Dendritic cell treated with granulocyte-macrophage colony-stimulating factor and Interleukin-4, amounts not matched to agents 40 ng/mL and 50 ng/mL, for 4 days (primary cell): Measurements from ENCODE around the gene ABHD3.
A peak's percentile ranks its signal among the peaks of the same experiment; 100 is the strongest.
"Not testable (repeated sequence)": the region's sequence is repeated elsewhere in the genome, so short reads cannot be mapped to it uniquely, and the experiment has no call there.

ENCODE experiments used
- H3K27ac Mint-ChIP-seq: one replicate; pipeline ENCODE4 v1.8.0; 2022; ENCODE audit warnings: mild to moderate bottlenecking, mixed read lengths
- H3K27me3 Mint-ChIP-seq: one replicate; pipeline ENCODE4 v1.8.0; 2022; ENCODE audit warnings: mild to moderate bottlenecking, mixed read lengths
- H3K36me3 Mint-ChIP-seq: one replicate; pipeline ENCODE4 v1.8.0; 2022; ENCODE audit warnings: low read depth, mixed read lengths
- H3K4me1 Mint-ChIP-seq: one replicate; pipeline ENCODE4 v1.8.0; 2022; ENCODE audit warnings: low read depth, mixed read lengths
- H3K4me3 Mint-ChIP-seq: one replicate; pipeline ENCODE4 v1.8.0; 2022; ENCODE audit warnings: mild to moderate bottlenecking, moderate library complexity, mixed read lengths
- H3K9me3 Mint-ChIP-seq: one replicate; pipeline ENCODE4 v1.8.0; 2022; ENCODE audit warnings: mixed read lengths
- intact Hi-C: fragments of 100-400 bp; cut with micrococcal nuclease; formaldehyde crosslinking; loops from one replicate; pipeline ENCODE4 v1.15.0; 2022

ABHD3 gene

DNA sequence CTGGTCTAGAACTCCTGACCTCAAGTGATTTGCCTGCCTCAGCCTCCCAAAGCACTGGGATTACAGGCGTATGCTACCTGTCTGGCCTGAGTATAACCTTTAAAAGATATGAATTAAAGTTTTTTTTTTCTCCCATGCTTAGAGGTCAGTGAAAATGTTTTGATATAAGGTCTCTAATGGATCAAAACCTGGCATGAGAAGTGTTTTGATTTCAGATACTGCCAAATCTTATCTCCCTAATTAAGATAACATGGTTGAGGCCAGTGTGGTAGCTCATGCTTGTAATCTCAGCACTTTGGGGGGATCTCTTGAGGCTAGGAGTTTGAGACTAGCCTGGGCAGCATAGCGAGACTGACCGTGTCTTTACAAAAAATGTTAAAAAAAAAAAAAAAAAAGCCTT is 51.2 kb downstream of the ABHD3 start:
- no peak overlapping the region for H3K4me3 Mint-ChIP-seq
- intact Hi-C loops: no loop called here
- no peak overlapping the region for H3K27ac Mint-ChIP-seq
- H3K27me3 Mint-ChIP-seq: no peaks in the 10 kb centered on the region
- H3K36me3 Mint-ChIP-seq: peaks cover 80% of the 10 kb centered on the region
- no peaks in the 10 kb centered on the region for H3K4me1 Mint-ChIP-seq
- H3K9me3 Mint-ChIP-seq: no peaks in the 10 kb centered on the region

DNA sequence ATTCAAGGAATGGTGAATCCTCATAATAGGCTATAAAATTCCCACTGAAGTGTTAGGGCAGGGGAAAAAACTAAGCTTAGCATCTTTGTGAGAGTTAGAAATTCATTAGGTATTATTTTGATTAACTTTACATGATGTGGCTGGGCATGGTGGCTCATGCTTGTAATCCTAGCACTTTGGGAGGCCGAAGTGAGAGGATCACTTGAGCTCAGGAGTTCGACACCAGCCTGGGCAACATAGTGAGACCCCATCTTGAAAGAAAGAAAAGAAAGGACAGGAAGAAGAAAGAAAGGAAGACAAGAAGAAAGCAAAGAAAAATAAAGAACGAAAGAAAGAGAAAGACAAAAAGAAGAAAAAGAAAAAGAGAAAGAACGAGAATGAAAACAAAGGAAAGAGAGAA is 52.5 kb downstream of the ABHD3 start:
- Mint-ChIP-seq H3K9me3 (no peaks in the 10 kb centered on the region), H3K27ac (no peak overlapping the region), H3K27me3 (no peaks in the 10 kb centered on the region), H3K36me3 (peaks cover 68% of the 10 kb centered on the region), H3K4me1 (no peaks in the 10 kb centered on the region), H3K4me3 (no peak overlapping the region)
- intact Hi-C loops: no loop called here

DNA sequence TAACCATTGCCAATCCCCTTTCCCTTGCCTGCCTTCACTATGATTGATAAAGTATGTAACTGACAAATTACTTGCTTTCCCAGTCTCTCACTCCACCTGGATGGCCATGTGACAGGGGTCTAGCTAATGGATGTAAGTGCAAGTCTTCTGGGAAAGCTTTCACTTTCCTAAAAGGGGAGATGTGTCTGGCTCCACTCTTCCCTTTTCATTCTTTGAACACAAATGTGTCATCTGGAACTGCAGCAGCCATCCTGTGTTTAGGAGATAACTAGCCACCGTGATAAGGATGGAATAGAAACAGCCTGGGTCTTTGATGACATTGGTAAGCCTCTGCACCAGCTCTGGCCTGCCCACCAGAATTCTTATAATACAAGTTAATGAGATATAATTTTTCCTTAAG is 54.3 kb downstream of the ABHD3 start:
- no peaks in the 10 kb centered on the region for H3K9me3 Mint-ChIP-seq
- H3K27me3 Mint-ChIP-seq: no peaks in the 10 kb centered on the region
- no peaks in the 10 kb centered on the region for H3K4me1 Mint-ChIP-seq
- H3K4me3 Mint-ChIP-seq: no peak overlapping the region
- H3K27ac Mint-ChIP-seq: no peak overlapping the region
- intact Hi-C loops: no loop called here
- peaks cover 51% of the 10 kb centered on the region for H3K36me3 Mint-ChIP-seq

DNA sequence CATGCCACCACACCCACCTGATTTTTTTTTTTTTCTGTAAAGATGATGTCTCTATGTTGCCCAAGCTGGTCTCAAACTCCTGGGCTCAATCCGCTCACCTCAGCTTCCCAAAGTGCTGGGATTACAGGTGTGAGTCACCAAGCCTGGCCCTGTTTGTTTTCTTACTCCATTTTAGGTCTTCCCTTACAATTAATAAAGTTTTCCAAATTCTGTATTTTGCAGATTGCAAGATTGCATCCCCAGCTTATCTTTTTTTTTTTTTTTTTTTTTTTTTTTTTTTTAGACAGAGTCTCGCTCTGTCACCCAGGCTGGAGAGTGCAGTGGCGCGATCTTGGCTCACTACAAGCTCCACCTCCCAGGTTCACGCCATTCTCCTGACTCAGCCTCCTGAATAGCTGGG is 64.2 kb downstream of the ABHD3 start:
- H3K27ac Mint-ChIP-seq, intact Hi-C loops, H3K27me3 Mint-ChIP-seq, H3K4me3 Mint-ChIP-seq, H3K4me1 Mint-ChIP-seq, H3K9me3 Mint-ChIP-seq: not testable (repeated sequence)
- peaks cover 21% of the 10 kb centered on the region for H3K36me3 Mint-ChIP-seq

DNA sequence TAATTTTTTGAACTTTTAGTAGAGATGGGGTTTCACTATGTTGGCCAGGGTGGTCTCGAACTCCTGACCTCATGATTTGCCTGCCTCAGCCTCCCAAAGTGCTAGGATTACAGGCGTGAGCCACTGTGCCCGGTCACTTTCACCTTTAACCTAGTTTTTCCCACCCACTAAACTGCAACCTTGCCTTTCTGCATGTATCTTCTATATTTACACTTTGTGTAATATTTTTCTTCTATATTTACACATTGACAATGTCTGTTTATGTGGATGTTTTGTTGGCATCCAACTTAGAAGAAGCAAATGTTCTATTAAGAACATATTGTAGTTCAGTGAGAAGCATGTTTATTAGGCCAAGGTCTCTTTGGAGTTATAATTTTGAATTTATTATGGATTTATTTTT is 65.8 kb downstream of the ABHD3 start:
- Mint-ChIP-seq H3K36me3 (peaks cover 27% of the 10 kb centered on the region), H3K4me3 (no peak overlapping the region), H3K4me1 (no peaks in the 10 kb centered on the region), H3K27ac (no peak overlapping the region), H3K27me3 (no peaks in the 10 kb centered on the region), H3K9me3 (no peaks in the 10 kb centered on the region)
- intact Hi-C loops: no loop called here

DNA sequence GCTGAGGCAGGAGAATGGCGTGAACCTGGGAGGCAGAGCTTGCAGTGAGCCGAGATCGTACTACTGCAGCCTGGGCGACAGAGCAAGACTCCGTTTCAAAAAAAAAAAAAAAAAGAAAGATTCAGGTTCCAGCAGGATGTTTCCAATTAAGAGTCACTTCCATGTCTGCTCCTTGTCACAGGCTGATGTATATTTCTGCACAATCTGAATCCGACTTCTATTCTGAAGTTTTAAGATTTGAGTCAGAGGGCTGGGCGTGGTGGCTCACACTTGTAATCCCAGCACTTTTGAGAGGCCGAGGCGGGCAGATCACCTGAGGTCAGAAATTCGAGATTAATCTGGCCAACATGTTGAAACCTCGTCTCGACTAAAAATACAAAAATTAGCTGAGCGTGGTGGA is 67.8 kb downstream of the ABHD3 start:
- H3K27ac Mint-ChIP-seq: peak overlapping the region; percentile 17
- intact Hi-C loops: no loop called here
- H3K4me1 Mint-ChIP-seq: no peaks in the 10 kb centered on the region
- no peaks in the 10 kb centered on the region for H3K9me3 Mint-ChIP-seq
- H3K27me3 Mint-ChIP-seq: no peaks in the 10 kb centered on the region
- no peak overlapping the region for H3K4me3 Mint-ChIP-seq
- peaks cover 46% of the 10 kb centered on the region for H3K36me3 Mint-ChIP-seq

DNA sequence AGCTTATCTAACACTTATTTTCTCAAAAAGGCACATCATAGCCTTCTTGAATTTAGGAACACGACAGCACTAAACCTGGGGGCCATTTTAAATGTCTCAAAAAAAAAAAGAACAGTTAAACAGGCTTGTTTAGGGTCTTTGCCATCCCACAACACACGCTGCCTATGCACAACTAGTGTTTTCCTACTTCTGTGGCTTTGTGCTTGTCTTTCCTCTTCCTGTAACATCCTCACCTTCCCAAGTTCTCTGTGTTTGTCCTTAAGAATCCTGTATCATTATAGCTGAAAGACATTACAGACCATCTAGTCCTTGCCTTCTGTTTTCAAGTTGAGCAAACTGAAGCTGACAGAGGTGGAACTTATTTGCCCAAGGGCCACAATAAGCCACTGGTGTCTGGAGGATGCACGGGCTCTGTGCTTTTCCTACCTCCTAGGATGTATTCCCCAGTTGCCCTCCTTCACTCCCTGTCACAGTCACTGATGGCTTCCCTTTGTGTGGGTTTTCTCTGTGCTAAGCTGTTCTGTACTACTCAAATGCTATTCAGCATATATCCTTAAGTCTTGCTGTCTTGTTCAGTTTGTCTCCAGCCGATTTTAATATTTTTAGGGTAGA is 69.9 kb downstream of the ABHD3 start:
- intact Hi-C loops: no loop called here
- H3K27ac Mint-ChIP-seq: no peak overlapping the region
- H3K4me1 Mint-ChIP-seq: no peaks in the 10 kb centered on the region
- H3K36me3 Mint-ChIP-seq: peaks cover 60% of the 10 kb centered on the region
- no peaks in the 10 kb centered on the region for H3K27me3 Mint-ChIP-seq
- H3K9me3 Mint-ChIP-seq: no peaks in the 10 kb centered on the region
- H3K4me3 Mint-ChIP-seq: no peak overlapping the region

DNA sequence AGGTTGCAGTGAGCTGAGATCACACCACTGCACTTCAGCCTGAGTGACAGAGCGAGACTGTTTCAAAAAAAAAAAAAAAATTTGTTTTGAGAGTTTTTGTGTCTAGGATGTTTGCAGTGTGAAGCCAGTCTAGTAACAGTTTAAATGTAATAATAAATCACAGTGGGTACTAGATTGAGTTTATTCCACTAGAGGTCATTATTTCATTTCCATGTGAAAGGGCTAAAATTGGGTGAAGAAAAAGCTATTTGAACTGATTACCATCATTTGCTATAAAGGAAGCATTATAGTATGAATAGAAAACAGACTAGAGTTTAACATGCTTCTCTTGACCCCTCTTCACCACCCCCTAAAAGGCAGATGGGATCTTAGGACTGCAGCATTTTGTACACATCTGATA is 72.2 kb downstream of the ABHD3 start:
- Mint-ChIP-seq H3K9me3 (no peaks in the 10 kb centered on the region), H3K4me1 (no peaks in the 10 kb centered on the region), H3K36me3 (peaks cover 75% of the 10 kb centered on the region), H3K27me3 (no peaks in the 10 kb centered on the region), H3K4me3 (no peak overlapping the region), H3K27ac (no peak overlapping the region)
- intact Hi-C loops: no loop called here

DNA sequence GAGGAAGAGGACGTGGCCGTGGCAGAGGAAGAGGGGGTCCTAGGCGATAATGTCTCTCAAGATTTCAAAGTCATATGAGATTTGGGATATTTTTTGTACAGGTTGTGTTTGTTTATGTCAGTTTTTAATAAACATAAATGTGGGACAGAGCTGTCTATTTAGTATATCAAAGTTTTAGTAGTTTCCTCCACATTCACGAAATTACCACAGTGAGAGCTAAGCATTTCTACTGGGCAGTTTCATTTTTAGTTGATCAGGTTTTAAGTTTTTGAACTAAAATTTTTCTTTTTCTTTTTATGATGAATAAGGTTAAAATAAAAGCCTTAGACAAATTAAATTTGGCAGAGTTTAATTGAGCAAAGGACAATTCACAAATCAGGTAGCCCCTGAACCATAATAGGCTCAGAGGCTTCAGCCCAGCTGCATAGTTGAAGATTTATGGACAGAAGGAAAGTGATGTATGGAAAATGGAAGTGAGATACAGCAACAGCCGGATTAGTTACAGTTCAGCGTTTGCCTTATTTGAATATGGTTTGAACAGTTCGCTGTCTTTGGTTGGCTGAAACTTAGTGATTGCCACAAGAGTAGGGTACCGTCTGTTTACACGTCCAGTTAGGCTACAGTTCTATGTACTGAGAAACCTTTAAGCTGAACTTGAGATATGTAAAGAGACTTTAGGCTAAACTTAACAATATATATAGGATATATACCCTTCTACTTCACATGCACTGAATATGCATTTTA is 75.3 kb downstream of the ABHD3 start:
- Mint-ChIP-seq H3K4me3 (no peak overlapping the region), H3K27ac (no peak overlapping the region), H3K27me3 (no peaks in the 10 kb centered on the region), H3K4me1 (no peaks in the 10 kb centered on the region), H3K36me3 (peaks cover 93% of the 10 kb centered on the region), H3K9me3 (no peaks in the 10 kb centered on the region)
- intact Hi-C loops: no loop called here

DNA sequence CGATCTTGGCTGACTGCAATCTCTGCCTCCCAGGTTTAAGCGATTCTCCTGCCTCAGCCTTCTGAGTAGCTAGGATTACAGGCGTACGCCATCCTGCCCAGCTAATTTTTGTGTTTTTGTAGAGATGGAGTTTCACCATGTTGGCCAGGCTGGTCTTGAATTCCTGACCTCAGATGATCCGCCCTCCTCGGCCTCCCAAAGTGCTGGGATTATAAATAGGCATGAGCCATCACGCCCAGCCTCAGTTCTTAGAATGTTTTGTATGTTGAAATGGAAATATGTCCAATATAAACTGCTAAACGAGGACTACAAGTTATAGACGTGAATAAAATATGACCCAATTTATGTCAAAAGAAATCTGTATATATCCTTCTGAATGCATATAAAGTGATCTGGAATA is 82.9 kb downstream of the ABHD3 start:
- intact Hi-C loops, H3K9me3 Mint-ChIP-seq, H3K4me1 Mint-ChIP-seq, H3K4me3 Mint-ChIP-seq, H3K27ac Mint-ChIP-seq, H3K27me3 Mint-ChIP-seq: not testable (repeated sequence)
- H3K36me3 Mint-ChIP-seq: peaks cover 76% of the 10 kb centered on the region

DNA sequence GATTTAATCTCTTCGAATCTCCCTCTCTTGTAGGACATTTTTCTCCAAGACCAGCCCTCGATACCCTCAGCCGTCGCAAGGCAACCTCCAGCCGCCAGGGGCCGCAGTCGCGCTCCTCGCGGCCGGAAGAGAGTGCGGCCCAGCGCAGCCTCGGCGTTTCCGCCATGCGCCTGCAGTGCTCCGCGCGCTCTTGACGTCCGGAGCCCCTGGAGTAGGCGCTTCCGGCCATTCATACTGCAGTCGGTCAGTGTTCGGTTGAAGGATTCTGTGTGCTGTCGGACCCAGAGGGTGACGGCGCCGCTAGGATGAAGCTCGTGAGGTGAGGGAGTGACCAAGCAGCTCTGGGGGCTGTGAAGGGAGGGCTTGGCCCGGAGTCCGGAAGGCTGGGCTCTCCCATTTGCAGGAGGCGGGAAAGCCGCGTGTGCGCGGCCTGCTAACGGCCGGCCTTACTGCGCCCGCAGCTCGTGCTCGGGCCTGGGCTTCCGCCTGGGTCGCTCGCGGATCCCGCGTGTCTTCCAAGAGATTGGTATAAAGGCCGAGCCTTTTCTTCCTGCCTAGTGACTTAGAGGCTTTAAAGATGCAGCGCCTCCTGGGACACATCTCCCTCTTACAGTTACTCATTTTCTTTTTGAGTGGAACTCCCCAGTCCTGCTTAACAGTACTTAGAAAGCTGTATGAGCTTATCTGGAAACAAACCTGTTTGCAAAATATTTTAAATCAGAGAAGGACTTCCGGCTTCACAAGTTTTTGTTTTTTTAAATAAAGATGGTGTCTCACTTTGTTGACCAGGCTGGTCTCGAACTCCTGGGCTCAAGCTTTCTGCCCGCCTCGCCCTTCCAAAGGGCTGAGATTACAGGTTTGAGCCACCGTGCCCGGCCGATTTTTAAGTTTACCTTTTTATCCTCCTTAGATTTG is 92.2 kb downstream of the ABHD3 start, which contains the start of gene SNRPD1:
Gene SNRPD1, plus strand, starts transcription at position 190 of the 915 bp plus-strand sequence. Its CDS starts 116 bp downstream, at position 306.
- peak within 1 kb of the TSS; percentile 97 for H3K4me3 Mint-ChIP-seq
- intact Hi-C loops: loop anchor here (1.0 to 5.0 kb wide), 3 partner anchors 12 to 500 kb away; partner anchors contain the start of genes ABHD3, ESCO1 and ROCK1
- no peaks in the 10 kb centered on the region for H3K27me3 Mint-ChIP-seq
- peaks cover 25% of the 10 kb centered on the region for H3K4me1 Mint-ChIP-seq
- H3K27ac Mint-ChIP-seq: peak within 1 kb of the TSS; percentile 96
- no peaks in the 10 kb centered on the region for H3K9me3 Mint-ChIP-seq
- H3K36me3 Mint-ChIP-seq: peaks cover 43% of the 10 kb centered on the region

DNA sequence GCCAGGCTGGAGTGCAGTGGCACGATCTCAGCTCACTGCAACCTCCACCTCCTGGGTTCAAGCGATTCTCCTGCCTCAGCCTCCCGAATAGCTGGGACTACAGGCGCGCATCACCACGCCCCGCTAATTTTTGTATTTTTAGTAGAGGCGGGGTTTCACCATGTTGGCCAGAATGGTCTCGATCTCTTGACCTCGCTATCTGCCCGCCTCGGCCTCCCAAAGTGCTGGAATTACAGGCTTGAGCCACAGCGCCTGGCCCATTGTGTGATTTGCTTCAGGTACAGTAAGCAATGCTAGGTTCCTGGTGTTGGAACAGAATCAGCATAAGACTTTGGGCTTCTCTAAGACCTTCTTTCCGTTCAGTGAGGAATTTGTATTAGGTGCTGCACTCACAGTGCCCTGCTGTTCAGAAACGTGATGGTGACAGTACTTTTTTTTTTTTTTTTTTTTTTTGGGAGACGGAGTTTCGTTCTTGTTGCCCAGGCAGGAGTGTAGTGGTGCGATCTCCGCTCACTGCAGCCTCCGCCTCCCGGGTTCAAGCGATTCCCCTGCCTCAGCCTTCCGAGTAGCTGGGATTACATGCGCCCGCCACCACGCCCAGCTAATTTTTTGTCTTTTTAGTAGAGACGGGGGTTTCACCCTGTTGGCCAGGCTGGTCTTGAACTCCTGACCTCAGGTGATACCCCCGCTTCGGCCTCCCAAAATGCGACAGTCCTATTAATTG is 93.0 kb downstream of the ABHD3 start:
- peak overlapping the region; percentile 96 for H3K27ac Mint-ChIP-seq

DNA sequence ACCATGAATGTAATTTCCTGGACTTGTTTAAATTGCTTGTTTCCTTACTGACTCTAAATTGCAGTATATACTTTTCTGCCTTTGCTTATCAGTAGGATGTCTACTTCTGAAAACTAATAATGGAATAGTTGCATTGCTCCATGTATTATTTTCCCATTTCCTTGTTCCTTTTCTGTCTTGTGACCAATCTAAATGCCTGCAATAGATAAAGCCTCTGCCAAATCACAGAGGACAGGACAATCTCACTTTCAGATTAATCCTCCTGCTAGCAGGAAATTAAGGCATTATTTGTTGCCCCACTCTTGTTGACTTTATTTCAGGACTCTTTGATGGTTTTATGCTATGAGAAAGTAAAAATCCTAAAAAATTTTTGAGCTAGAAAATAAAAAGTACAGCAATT is 99.4 kb downstream of the ABHD3 start:
- Mint-ChIP-seq H3K9me3 (no peaks in the 10 kb centered on the region), H3K27me3 (no peaks in the 10 kb centered on the region), H3K36me3 (peaks cover 4% of the 10 kb centered on the region), H3K4me3 (no peak overlapping the region), H3K4me1 (peaks cover 15% of the 10 kb centered on the region), H3K27ac (peak overlapping the region; percentile 62)
- intact Hi-C loops: no loop called here

More for the DNA sequence above, 93.0 kb downstream of the ABHD3 start:
- intact Hi-C loops: loop anchor here (1.0 to 5.0 kb wide), 3 partner anchors 11 to 499 kb away; partner anchors contain the start of genes ABHD3, ESCO1 and ROCK1
- Mint-ChIP-seq H3K4me1 (peaks cover 25% of the 10 kb centered on the region), H3K4me3 (peak overlapping the region; percentile 97), H3K36me3 (peaks cover 35% of the 10 kb centered on the region)
- not testable (repeated sequence) for H3K9me3 Mint-ChIP-seq, H3K27me3 Mint-ChIP-seq
